ENCODE results near the gene ZNF558. TPM values are rescaled to one million over a fixed set of nuclear protein-coding genes. Genes with fewer than 3 reads are reported as not detected.
"Not testable (repeated sequence)": the region's sequence is repeated elsewhere in the genome, so short reads cannot be mapped to it uniquely, and the experiment has no call there.

The ZNF558 gene
- total RNA-seq, 4 donors from 2014 or later = 36.3 to 52.8 (median 43.4) TPM

DNA sequence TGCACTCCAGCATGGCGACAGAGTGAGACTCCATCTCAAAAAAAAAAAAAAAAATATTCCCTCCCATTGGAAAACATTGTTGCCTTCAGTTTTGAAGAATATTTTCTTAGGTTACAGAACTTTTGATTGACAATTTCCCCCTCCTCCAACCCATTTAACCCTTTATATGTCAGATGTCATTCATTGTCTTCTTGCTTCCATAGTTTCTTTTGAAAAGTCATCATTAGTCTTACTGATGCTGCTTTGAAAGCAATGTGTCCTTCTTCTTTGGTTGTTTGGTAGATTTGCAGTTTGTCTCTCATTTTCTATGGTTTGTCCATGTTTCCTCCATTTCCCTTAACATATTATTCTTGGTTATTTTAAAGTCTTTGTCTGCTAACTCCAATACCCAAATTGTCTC is 25.4 kb downstream of the ZNF558 start:
- Histone ChIP-seq H3K36me3 (peaks cover 17 to 94% (median 29%) of the 10 kb centered on the region in 3 donors), H3K9me3 (peaks cover 9 to 99% (median 55%) of the 10 kb centered on the region in 4 donors)

DNA sequence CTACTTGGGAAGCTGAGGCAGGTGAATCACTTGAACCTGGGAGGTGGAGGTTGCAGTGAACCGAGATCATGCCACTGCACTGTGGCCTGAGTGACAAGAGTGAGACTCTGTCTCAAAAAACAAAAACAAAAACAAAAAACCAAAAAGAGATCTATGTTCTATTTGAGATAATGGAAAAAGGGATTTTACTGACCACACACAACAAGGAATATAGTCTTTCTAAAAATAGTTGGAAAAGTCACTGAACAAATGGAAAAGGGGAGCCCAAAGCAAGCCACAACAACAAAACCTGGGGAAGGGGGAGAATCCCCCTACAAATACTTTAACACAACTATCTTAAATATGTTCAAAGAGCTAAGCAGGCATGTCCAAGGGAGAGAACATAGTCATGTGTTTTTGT is 37.3 kb downstream of the ZNF558 start:
- no peak overlapping the region for H3K27ac ChIP-seq
- DNase-seq (ENCODE audit: low spot score in 2 of 2) = no peak
- TF ChIP-seq, protein P1, sequence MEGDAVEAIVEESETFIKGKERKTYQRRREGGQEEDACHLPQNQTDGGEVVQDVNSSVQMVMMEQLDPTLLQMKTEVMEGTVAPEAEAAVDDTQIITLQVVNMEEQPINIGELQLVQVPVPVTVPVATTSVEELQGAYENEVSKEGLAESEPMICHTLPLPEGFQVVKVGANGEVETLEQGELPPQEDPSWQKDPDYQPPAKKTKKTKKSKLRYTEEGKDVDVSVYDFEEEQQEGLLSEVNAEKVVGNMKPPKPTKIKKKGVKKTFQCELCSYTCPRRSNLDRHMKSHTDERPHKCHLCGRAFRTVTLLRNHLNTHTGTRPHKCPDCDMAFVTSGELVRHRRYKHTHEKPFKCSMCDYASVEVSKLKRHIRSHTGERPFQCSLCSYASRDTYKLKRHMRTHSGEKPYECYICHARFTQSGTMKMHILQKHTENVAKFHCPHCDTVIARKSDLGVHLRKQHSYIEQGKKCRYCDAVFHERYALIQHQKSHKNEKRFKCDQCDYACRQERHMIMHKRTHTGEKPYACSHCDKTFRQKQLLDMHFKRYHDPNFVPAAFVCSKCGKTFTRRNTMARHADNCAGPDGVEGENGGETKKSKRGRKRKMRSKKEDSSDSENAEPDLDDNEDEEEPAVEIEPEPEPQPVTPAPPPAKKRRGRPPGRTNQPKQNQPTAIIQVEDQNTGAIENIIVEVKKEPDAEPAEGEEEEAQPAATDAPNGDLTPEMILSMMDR (IDR thresholded peaks at IDR 0.05) = no peak
- TF ChIP-seq EP300 (IDR thresholded peaks at IDR 0.05) (no peak), POLR2A (IDR thresholded peaks at IDR 0.05) (no peak)
- H3K4me1 ChIP-seq = no peaks in the 10 kb centered on the region
- H3K4me3 ChIP-seq = no peak overlapping the region
- H3K27me3 ChIP-seq = no peaks in the 10 kb centered on the region
- 46 to 62% methylated on average over 1 of the region's 1 CpG for WGBS, 2 donors
- peaks cover 0 to 54% (median 6%) of the 10 kb centered on the region in 4 donors for H3K9me3 ChIP-seq
- H3K36me3 ChIP-seq = no peaks in the 10 kb centered on the region

More for the DNA sequence above, 25.4 kb downstream of the ZNF558 start:
- TF ChIP-seq POLR2A (IDR thresholded peaks at IDR 0.05) = no peak
- no peak for TF ChIP-seq EP300 (IDR thresholded peaks at IDR 0.05)
- TF ChIP-seq, protein P1 (IDR thresholded peaks at IDR 0.05) = no peak
- 100% methylated on average over 1 of the region's 1 CpG for WGBS, 2 donors
- Histone ChIP-seq H3K27me3 (no peaks in the 10 kb centered on the region), H3K4me1 (no peaks in the 10 kb centered on the region), H3K4me3 (no peak overlapping the region), H3K27ac (no peak overlapping the region)
- DNase-seq (ENCODE audit: low spot score in 2 of 2) = no peak

DNA sequence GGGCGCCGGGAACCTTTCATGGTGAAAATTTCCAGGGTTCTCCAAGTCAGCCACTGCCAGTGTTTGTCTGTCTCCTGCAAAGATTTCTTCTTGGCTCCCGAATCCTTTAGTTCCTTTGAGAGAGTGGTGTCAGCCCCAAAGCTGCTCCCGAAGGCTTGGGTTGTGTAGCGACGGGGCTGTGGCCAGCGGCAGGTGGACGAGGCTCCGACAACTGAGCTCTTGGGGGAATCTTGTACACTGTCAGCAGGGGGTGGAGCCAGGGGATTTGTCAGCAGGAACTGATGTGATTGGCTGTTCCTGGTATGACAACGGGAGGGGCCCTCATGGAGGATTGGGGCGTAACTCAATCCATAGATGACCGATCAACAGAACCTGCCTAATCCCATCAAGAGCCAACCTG is 58.5 kb downstream of the ZNF558 start:
- not testable (repeated sequence) for H3K4me3 ChIP-seq; H3K4me1 ChIP-seq; H3K9me3 ChIP-seq; H3K27me3 ChIP-seq; DNase-seq (ENCODE audit: low spot score in 2 of 2); H3K27ac ChIP-seq; H3K36me3 ChIP-seq
- no CpG with 5 or more reads among the region's 12 CpGs for WGBS, 2 donors

DNA sequence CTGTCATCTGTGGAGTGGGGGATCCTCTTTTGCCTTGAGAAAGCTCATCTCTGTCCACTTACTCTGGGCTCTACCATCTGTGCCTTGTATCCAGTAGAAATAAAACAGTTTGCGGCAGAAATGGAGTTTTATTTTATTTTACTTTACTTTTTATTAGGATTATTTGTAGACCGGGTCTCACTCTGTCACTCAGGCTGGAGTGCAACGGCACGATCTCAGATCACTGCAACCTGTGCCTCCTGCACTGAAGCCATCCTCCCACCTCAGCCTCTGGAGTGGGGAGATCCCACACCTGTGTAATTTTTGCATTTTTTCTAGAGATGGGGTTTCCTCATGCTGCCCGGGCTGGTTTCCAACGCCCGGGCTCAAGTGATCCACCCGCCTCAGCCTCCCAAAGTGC is 62.8 kb downstream of the ZNF558 start:
- not testable (repeated sequence) for H3K4me1 ChIP-seq; H3K9me3 ChIP-seq; H3K4me3 ChIP-seq; DNase-seq (ENCODE audit: low spot score in 2 of 2); H3K36me3 ChIP-seq; H3K27ac ChIP-seq; H3K27me3 ChIP-seq
- 92 to 97% methylated on average over 3 of the region's 8 CpGs for WGBS, 2 donors

DNA sequence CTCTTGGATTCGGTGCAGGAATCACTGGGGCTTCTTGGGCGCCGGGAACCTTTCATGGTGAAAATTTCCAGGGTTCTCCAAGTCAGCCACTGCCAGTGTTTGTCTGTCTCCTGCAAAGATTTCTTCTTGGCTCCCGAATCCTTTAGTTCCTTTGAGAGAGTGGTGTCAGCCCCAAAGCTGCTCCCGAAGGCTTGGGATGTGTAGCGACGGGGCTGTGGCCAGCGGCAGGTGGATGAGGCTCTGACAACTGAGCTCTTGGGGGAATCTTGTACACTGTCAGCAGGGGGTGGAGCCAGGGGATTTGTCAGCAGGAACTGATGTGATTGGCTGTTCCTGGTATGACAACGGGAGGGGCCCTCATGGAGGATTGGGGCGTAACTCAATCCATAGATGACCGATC is 64.8 kb downstream of the ZNF558 start:
- DNase-seq (ENCODE audit: low spot score in 2 of 2); H3K4me1 ChIP-seq; H3K36me3 ChIP-seq; H3K27me3 ChIP-seq; H3K4me3 ChIP-seq; H3K27ac ChIP-seq; H3K9me3 ChIP-seq: not testable (repeated sequence)
- 86 to 88% methylated on average over 5 of the region's 11 CpGs for WGBS, 2 donors

Small RNAs within 50 kb of the gene (small RNA-seq; reads per million reads assigned to genes)
- gene AC012616.1 = not detected

Other genes with a start within 250 kb of the ZNF558 start
- gene ADAMTS10, start 221.6 kb downstream of the ZNF558 start, total RNA-seq = 100 to 1,000 TPM in 1 of 4 donors, 10 to 100 TPM in 3; 37.3 to 140 (median 66.6) TPM
- gene NFILZ, start 201.7 kb downstream of the ZNF558 start, total RNA-seq = not detected
- gene ACTL9, start 133.5 kb downstream of the ZNF558 start, total RNA-seq = not detected
- not detected for gene OR2Z1, start 110.7 kb downstream of the ZNF558 start, total RNA-seq
- not detected for gene MBD3L1, start 73 bp upstream of the ZNF558 start, total RNA-seq
- gene MUC16, start 178.1 kb upstream of the ZNF558 start, total RNA-seq = under 1 TPM in 3 of 4 donors, not detected in 1; under 0.01 to 0.21 (median under 0.01) TPM

Measured in tibial nerve (tissue), 4 donors.